K562 (cell line): ENCODE measurements around the gene TMEM242.

ENCODE experiments used
- CTCF ChIP-seq, 3 experiments: IDR thresholded peaks in 2 of 3; conservative IDR thresholded peaks in 1 of 3; 2 replicates each; pipeline ENCODE4 v1.5.1; 2011 to 2012; ENCODE audit warnings: low read length in 3 of 3, mild to moderate bottlenecking in 3 of 3, control low read depth in 2 of 3, improper control_type of control experiment in 1 of 3, inconsistent platforms in 1 of 3, low read depth in 1 of 3, mixed read lengths in 1 of 3, moderate library complexity in 1 of 3; ENCODE audit not compliant: insufficient read depth in 2 of 3
- EGR1 ChIP-seq: fragments of 450-650 bp; conservative IDR thresholded peaks from 2 replicates; pipeline ENCODE4 v1.6.1; 2017; ENCODE audit warnings: mild to moderate bottlenecking
- HSF4 ChIP-seq: fragments of 250-450 bp; sonication (Bioruptor Pico); IDR thresholded peaks from 2 replicates; pipeline ENCODE4 v2.1.2; 2022; ENCODE audit warnings: mild to moderate bottlenecking, moderate library complexity, borderline replicate concordance
- JUNB ChIP-seq: fragments of 450-650 bp; formaldehyde crosslinking; conservative IDR thresholded peaks from 2 replicates; pipeline ENCODE4 v1.4.0; 2020; ENCODE audit warnings: mild to moderate bottlenecking
- NFRKB ChIP-seq: fragments of 450-650 bp; IDR thresholded peaks from 2 replicates; pipeline ENCODE4 v1.6.1; 2016; ENCODE audit warnings: low read depth
- RBFOX2 ChIP-seq: fragments of 200-400 bp; formaldehyde crosslinking; IDR thresholded peaks from 2 replicates; pipeline ENCODE4 v1.6.1; 2017; ENCODE audit warnings: low read depth, mild to moderate bottlenecking, low read length, moderate library complexity
- RCOR1 ChIP-seq, 2 experiments: IDR thresholded peaks; 2 replicates each; pipeline ENCODE4 v1.6.1; 2012; ENCODE audit warnings: low read depth in 2 of 2, low read length in 2 of 2, borderline replicate concordance in 1 of 2, improper control_type of control experiment in 1 of 2
- SP2 ChIP-seq: IDR thresholded peaks from 2 replicates; pipeline ENCODE4 v1.6.1; 2011; ENCODE audit warnings: mild to moderate bottlenecking, low read depth, low read length, moderate library complexity; ENCODE audit not compliant: poor library complexity, severe bottlenecking; ENCODE audit errors: extremely low read depth
- XRCC5 ChIP-seq: fragments of 200-400 bp; formaldehyde crosslinking; IDR thresholded peaks from 2 replicates; pipeline ENCODE4 v1.6.1; 2017; ENCODE audit warnings: low read depth, mild to moderate bottlenecking, low read length
- ZNF140 ChIP-seq: fragments of 250-450 bp; sonication (Bioruptor Pico); IDR thresholded peaks from 2 replicates; pipeline ENCODE4 v1.8.0; 2021; ENCODE audit warnings: moderate library complexity, mild to moderate bottlenecking, inconsistent platforms
- ZNF184 ChIP-seq: sonication (generic); formaldehyde crosslinking; IDR thresholded peaks from 2 replicates; pipeline ENCODE4 v1.5.0; 2020; ENCODE audit warnings: missing genetic modification reagents

- no peak for TF ChIP-seq SP2
- TF ChIP-seq CTCF (IDR thresholded peaks at IDR 0.05 in 2 of 3, conservative IDR thresholded peaks at IDR 0.05 in 1 of 3; ENCODE audit: insufficient read depth in 2 of 3, low read depth in 1 of 3, low read length in 3 of 3), result no peak
- no peak for TF ChIP-seq HSF4 (CRISPR knock-in tag)
- no peak for TF ChIP-seq JUNB (CRISPR knock-in tag)
- no peak for TF ChIP-seq EGR1
- no peak for TF ChIP-seq RBFOX2
- no peak for TF ChIP-seq RCOR1 (IDR thresholded peaks at IDR 0.05; ENCODE audit: borderline replicate concordance in 1 of 2, low read depth in 2 of 2, low read length in 2 of 2)
- no peak for TF ChIP-seq ZNF140
- TF ChIP-seq XRCC5, result no peak
- no peak for TF ChIP-seq ZNF184
- no peak for TF ChIP-seq NFRKB
Measured at GRCh38 chr6:157293780-157294179, 29.5 kb downstream of the TMEM242 start.
